ENCODE measurements around the gene PKNOX2.

PKNOX2 gene

DNA sequence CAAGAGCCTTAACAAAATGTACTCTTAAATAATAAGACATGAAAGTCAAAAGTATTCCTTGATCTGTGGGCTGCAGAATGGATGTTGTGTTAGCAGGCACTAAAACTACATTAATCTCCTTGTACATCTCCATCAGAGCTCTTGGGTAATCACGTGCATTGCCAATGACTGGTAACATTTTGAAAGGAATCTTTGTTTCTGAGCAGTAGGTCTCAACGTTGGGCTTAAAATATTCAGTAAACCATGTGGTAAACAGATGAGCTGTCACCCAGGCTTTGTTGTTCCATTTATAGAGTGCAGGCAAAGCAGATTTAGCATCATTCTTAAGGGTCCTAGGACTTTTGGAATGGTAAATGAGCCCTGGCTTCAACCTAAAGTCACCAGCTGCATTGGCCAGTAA, 152.9 kb downstream of the PKNOX2 start:
- DNase-seq = no peak

DNA sequence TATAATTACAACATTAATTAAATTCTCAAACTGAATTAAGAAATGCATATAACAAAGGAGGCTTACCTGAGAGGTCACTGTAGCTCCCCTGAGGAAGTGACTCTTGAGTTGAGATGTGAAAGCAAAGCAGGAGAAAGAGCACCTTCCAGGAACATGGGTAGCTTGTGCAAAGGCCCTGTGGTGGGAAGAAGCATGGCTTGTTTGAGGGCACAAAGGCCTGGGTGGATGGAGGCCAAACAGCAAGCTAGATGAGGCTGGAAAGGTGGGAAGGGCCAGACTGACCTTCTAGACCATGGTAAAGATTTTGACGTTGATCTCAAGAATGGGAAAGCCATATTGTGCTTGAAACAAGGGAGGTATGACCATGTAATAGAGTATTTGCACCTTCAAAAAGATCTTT, 155.1 kb downstream of the PKNOX2 start:
- no peak for DNase-seq

DNA sequence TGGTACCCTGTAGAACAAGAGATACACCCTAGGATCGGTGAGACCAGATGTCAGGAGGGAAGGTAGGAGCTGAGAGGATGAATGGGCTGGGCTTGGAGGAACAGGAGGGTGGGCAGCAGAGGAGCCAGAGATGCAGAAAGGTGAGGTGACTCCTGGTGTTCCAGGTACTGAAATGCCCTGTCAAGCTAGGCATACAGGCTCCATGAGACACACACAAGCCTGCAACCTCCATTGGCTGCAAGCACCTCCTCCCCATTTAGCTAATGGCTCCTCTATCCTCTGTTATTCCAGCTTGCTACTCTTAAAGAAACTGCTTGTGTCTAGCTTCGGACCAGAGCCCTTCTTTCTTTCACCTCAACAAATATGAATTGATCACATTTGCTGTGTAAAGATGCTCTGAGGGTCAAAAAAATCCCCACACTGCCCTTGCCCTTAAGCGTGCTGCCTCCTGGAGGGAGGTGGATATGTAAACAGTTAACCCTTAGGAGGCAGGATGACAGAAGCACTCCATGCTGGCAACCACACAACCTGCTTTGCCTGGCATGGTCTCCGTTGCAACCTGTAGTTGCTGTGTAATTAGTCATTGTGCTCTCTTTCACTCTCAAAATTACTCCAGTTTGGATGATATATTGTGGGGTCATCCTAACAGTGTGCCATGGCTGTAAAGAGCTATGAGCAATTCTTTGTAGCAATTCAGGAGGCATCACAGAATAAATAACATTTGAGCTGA, 156.0 kb downstream of the PKNOX2 start:
- no peak for DNase-seq

DNA sequence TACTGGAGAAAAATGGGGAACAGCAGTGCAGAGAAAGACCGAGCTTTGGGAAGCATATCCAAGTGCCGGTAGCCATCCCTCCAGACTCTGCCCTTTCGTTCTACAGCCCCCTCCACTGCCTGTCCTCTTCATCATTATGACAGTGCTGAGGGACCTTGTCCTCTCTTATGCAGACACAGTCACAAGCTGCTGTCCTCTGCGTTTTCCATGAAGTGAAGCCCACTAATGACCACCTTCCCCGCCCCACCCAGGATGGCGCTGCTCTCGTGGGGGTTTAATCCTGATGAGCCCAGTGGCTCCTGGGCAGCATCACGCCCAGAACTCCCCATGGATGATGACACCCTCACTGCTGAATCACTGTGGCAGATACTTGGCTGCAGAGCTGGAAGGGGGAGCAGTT, 157.7 kb downstream of the PKNOX2 start:
- no peak for DNase-seq

DNA sequence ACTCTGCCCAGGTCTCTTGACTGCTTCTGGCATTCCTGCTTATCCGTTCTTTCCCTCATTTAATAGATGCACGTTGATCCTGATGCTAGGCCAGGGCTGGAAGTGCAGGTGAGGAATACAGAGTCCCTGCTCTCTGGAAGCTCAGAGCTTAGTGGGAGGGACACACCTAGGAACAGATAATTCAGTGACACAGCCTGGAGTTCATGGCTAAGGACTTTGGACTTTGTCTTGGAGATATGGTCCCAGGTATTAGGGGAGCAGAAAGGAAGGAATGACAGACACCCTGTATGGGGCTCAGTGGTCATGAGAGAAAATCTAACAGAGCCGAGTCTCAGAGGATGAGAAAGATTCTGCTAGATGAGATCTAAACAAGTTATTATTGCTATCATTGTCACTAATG, 160.6 kb downstream of the PKNOX2 start:
- DNase-seq = no peak

DNA sequence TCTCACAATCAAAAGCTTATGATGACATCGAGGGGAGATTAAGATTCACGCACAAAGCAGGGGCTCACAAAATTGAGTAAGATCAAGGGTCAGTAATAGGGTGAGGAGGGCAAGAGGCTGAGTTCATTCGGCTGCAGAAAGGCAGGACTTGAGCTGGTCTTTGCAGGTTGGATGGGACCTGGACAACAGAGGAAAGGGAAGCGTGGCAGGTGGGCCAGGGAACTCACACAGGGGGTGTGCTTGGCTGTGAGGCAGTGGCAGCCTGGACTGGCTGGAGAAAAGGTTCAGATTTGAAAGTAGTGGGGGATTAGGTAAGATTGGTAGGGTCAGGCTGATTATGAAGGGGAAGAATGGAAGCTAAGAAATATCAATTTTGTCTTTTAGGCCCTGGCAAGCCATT, 161.6 kb downstream of the PKNOX2 start:
- no peak for DNase-seq

DNA sequence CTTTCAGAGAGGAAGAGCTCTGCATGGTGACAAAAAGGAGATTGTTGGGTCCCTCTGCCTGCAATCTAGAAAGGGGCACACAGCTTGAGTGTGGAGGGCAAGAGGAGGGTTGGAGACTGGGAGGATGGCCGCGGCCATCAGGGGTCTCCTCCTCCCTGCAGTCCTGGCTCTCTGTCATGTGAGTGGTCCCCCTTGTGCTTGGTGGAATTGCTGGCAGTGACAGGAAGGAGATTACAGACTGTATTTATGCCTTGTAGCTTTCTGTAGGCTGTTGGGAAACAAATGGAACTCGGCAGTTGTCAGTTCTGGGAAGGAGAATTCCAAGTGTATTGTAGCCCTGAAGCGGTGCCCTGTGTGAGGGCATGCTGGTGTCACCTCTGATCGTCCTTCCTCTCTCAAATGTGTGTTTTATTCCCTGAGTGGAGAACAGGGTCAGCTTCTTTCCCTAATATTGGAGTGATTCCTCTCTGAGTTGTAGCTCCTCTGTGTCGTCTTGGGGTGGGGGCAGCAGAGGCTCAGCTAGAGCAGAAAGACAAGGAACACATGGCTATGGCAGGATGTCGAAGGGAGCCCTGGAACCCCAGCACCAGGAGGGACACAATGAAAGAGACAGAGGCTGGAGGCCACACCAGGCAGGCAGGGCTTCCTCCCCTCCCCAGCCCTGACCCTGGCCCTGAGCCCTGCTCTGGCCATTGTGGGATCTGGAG, 163.1 kb downstream of the PKNOX2 start:
- no peak for DNase-seq

DNA sequence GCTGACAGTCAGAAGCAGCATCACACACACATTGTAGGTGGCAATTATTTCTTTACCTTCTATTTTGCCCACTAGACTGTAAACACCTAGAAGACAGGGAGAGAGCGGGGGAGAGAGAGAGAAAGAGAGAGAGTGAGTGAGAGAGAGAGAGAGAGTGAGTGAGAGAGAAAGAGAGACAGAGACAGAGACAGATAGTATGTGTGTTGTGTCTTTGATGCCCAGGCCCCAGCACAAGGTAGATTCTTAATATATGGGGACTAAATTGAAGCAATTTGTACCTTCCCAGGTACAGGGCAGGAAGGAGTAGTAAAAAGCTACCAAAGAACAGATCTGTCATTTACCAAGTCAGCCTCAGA, 163.7 kb downstream of the PKNOX2 start:
- no peak for DNase-seq

DNA sequence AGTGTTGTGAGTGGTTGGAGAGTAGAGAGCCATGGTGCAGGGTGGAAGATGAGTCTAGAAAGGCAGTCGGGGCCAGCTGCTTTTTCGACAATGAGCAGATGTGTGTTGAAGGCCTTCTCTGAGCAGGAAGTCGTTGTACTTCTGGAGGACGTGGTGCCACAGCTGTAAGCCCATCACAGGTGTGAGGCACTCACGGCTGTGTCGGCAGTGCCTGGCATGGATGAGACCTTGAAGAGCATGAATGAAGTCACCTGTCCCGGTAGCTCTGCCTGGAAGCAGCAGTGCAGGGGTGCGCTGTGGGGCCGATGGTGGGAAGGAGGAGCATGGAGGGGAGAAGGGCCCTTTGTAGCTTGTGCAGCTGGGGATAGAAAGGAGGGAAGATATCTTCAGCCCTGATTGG, 165.2 kb downstream of the PKNOX2 start:
- no peak for DNase-seq

DNA sequence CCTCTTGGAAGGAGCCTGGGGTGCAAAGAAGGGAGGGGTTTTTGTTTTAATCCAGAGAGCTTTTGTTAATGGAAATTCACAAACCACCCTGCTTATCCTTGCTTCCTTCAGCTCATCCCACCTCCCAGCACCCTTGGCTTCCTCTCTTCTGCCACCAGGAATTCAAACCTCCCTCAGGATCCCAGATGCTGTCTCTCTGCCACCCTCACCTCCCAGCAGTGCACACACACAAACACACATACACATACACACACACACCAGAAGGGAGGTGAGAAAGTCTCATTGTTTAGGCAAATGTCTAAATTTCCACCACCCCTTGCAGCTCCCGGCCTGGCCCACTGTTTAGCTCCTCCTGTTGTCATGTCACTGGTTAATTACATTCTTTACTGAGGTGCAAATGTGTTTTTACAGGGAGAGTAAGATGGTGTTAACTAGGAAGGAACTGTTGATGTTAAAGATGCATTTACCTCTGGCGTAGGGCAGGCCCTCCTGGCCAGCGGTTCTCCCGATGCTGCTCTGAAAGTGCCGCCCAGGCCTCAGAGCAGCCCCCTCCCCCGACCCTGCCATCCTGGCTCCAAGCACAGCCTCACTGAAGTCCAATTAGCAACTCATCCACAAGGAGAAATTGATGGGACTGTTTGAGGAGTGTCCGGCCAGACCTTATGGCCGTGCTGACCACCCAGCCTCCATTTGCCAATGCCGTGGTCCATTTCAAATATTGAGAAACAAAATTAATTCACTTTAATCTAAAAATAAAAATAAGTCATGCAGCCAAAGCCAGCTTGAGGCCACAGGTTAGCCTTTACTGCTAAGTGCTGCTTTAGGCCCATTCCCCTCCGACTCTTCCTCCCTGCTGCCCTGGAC, 166.1 kb downstream of the PKNOX2 start:
- DNase-seq = no peak

DNA sequence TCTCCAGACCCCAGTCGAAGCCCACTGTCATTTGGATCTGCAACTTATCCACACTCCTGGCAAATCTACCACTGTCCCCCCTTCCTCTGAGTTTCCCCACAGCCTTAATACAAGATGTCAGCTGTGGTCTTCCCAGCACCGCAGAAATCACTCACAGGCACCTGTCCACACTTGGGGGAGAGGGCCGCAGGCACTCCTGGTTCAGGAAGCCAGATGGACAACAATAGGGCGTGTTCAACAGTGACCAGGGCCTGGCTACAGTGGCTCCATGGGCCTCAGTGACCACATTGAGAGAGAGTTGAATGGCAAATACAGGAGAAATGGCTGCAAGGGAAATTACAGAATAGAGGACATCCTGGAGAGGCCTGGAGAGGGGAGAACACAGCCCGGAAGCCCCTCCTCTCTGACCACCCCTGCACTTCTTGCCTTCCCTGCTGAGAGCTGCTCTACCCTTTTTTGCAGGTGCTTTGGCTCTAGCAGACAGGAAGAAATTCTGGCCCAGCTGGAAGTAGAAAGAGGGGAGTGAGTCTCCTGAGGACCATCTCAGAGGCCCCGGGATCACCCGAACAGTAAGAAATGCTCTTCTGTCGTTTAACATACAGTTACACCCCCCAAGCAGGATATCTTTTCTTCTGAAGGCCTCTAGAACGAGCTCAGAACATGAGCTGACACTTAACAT, 166.9 kb downstream of the PKNOX2 start:
- no peak for DNase-seq

DNA sequence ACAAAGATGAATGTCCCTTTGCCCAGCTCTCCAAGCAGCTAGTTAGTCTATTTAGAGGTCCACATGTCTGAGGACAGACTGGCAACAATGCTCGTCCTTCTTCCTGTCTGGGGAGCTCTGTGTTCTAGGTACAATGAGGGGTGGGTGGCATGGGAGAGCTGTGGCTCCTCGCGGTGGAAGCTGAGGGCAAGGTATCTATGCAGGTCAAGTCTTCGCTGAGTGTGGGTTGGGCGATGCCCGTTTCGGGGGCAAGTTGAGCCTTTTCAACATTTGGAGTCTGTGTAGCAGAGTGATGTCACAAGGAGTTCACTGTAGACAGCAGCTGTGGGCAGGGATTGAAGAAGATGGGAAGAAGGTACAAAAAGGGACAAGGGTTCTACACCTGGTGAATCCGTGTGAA, 168.3 kb downstream of the PKNOX2 start:
- DNase-seq = no peak

DNA sequence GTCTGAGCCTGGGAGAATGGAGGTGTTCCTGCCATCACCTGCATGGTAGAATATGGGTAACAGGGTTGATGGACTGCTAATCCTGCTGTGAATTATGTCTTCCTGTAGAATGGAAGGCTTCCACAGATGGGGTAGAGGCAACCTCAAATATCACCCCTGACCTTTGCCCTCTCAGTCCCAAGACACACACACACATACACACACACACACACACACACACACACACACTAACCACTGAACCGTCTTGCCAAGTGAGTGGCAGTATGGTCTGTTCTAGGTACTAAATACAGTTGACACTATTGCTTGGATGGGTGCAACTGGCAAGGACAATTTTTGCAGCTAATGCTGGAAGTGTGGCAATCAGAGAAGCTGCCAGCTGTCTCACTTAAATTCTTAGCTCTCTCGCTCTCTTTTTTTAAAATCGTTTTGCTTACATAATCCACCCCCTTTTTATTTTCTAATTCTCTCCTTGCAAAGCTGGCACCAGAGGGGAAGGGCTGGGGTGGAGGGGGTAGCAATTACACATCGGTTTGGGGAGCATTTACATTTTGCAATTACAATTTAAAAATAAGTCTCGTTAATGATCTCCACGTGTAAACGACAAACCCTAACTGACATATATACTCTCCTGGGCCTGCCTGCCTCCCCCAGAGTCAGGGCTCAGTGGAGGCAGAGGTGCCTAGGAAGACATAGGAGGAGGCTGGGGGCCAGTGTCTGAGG, 169.0 kb downstream of the PKNOX2 start:
- DNase-seq = no peak

DNA sequence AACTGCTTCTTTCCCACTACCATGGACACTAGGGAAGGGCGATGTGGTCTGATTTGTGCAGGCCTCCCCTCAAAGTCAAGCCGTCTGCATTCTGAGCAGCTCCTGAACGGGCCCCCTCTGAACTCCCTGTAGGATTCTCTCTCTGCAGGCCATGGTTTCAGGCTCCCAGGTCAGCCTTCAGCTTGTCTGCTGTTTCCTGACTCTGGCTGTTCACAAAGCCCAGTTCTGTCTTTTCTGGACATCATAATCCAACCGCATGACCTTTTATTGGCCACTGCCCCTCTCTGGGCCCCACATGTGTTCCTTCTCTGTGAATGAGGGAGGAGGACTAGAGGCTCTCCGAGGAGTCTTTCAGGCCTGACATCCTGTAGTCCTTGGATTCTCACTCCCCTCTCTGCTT, 170.6 kb downstream of the PKNOX2 start:
- no peak for DNase-seq

DNA sequence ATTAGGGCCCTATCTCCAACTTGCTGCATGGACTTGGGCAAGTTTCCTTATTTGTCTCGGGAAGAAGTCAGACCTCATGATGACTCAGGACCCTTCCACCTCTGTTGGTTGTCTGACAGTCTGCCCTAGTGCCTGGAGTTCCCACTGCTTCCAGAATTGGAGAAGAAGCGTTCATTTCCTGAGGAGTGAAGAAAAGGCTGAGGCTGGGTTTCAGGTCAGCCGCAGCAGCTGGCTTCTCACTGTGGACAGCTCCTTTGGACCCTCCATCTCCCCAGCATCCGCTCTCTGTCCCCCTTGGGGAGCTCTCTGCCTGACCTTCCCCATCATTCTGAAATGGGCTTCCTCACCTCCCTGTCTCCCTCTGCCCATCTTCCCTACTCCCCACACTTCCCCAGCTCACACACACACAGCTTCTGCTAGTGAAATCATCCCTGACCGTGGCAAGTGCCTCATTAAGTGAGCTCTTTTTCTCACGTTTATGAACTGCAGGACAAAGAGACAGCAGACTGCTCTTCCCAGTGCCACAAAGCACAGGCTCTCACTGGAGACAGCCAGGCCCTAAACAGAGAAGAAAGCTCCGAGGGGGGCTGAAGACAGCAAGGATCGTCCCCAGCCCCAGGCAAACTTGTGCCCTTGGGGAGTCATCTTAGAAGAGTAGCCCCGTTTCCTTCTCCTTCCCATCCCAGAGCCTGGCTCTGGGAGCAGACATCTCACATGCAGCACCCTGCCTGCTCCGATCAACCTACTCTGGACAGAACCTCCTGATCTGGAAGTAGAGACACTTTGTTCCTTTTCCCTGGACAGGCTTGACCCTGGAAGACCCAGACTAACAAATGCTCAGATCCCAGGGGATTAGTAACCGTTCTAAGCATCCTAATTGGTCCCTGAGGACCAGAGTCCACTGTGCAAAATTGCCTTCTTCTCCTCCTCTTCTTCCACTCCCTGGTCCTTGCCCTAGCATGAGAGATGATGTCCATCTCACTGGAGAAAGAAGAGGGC, 173.6 kb downstream of the PKNOX2 start:
- DNase-seq = no peak

DNA sequence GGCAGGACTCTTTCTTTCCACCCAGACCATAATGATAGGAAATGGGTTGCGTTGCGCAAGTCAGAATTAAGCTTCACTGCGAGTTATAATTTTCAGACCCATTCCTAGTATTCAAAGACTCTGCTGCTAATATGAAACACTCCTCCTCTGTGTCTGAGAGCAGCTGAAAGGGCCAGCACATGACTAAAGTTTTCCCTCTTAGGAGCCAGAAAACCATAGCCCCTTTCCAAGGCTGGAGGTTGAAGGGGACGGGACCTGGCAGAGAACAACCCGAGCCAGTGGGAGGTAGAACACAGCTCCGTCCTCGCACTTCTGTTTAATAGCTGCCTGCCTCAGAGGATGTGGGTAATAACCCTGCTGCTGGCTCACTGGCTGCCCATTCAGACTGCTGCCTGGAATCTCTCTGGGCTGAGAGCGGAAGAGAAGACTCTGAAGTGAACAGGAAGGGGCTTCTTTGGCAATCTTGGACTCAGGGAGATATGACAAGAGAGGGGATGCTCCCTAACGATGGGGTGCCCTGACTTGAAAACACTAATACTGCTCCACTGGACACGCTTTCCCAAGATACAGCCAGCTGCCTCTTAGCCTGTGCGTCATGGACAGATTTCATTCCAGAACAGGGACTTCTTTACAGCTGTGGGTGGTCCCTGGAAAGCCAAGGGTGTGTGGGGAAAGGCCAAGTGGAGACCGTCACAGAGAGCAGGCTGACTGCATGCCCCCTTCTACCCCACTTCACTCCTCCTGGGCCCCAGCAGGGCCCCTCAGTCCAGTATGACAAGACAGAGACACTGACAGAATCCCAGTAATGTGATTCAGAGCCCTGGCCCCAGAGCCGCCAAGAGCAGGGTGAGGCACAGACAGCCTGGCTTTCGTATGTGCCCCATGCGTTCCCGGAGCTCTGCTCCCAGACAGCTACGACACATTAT, 174.6 kb downstream of the PKNOX2 start:
- DNase-seq = no peak

DNA sequence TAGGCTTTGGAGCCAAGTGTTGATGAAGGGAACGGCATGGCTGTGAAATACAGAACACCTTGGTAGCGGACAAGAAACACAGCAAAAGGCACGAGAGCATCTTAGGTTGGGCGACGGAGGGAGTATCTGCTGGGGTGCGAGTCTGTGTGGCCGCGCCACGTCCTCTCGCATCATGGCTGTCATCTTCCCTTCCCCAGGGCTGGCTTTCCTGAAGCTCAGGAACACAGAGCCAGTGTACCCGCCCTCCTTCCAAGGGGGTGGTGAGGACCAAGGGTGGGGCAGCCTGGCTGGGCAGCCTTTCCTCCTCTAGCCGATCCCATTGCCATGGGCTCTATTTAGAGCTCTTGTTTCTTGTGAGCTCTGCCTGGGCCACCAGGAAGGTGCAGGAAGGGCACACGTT, 177.1 kb downstream of the PKNOX2 start:
- no peak for DNase-seq

DNA sequence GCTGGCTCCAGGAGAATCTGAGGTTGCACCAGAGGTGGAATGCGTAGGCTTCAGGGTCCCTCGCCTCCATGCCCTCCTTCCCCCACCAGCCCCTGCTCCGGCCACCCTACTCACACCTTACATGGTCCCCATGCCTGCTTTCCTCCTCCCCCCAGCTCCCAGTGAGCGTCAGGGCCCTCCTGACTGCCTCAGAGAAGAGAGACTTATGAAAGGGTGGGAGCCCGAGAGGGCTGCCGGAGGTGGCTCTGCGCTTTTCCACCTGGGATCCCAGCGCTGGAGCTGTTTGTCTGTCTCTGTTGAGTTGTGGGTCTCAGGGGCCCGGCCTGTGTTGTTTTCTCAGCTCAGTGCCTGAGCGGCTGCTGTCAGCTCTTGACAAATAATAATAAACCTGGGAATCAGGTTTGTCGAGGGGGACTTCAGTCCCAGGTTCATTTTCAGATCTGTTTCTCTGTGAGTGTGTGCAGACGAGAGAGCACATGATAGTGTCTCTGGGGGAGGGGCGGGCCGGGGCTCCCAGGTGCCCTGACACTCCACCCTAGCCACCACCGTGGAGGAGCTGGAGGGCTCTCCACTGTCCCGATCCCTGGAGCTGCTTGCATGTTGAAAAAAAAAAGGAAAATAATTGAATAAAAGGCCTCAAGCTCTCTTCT, 177.9 kb downstream of the PKNOX2 start:
- DNase-seq = no peak

DNA sequence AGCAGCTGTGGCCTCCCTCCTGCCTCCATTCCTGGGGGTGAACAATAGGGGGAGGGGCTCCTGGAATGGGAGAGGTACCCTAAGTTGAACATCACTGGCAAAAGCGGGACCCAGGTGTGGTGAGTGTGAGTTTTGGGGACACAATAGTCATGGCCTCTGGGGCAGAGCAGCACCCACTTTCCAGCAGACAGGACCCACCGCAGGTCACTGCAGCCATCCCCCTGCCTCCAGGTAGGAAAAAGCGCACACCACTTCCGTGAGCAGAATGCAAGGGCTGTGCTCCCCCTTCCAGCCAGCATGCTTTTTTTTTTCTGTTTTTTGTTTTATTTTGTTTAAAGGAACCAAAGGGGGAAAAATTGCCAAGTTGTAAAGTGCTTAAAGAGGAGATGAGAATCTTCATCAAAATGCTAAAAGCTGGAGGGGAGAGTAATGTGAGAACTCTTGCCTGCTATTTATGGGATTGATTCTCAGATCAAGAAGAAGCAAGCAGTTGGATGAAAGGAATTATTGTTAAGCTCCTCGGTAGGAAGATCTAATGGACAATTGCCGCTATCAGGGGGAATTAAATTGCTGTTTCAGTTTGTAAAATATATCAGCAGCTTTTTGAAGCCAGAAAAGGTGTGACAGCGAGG, 178.7 kb downstream of the PKNOX2 start:
- no peak for DNase-seq

All from stimulated activated CD4-positive, alpha-beta T cell treated with anti-CD3 and anti-CD28 coated beads, Interleukin-2, amount 100 ng/mL, for 24 hours (primary cell).